Measurements from ENCODE around the gene RAB33B.
"Not testable (repeated sequence)": the region's sequence is repeated elsewhere in the genome, so short reads cannot be mapped to it uniquely, and the experiment has no call there.

The RAB33B gene

DNA sequence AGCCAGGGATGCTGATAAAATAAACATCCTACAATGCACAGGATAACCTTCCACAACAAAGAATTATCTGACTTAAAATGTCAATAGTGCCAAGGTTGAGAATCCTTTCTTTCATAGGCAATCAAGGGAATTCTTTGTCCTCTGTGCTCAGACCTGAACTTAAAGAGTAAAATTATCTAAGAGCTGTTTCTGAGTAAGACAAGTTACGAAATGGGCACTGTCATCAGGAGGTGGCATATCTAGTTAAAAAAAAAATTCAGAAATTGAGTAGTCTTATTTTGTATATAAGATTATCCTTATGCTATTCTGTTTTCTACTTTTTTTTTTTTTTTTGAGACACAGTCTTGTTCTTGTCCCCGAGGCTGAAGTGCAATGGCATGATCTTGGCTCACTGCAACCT, 3.3 kb upstream of the RAB33B start:
- no peaks in the 10 kb centered on the region for H3K27me3 ChIP-seq (ENCODE audit: control insufficient read depth, insufficient read depth, low read length)
- no peaks in the 10 kb centered on the region for H3K36me3 ChIP-seq (ENCODE audit: control insufficient read depth, insufficient read depth, low read length)
- no peak overlapping the region for H3K9ac ChIP-seq (ENCODE audit: low read length)
- no peaks in the 10 kb centered on the region for H3K9me3 ChIP-seq (ENCODE audit: control insufficient read depth, low read length)
- H3K4me3 ChIP-seq (ENCODE audit: low read length): no peak overlapping the region
- peaks cover 7% of the 10 kb centered on the region for H3K4me1 ChIP-seq (ENCODE audit: control insufficient read depth, insufficient read depth, low read length)

DNA sequence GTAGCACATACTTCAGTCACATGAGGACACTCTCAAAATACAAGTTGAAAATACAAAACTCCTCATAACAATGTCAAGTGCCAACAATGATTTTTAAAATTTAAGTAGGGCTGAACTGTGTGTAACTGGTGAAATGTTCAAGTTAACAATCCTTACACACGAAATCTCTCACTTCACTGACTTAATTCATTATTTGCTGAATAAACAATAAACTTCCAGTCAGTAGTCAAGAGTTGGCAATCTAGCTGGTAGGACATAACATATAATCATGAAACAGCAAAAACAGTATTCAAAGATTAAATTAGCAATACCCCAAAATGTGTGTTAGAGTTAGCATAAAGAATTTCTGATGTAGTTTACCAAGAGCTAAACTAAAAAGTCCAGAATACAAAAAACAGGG, 1.9 kb upstream of the RAB33B start:
- no peaks in the 10 kb centered on the region for H3K27me3 ChIP-seq (ENCODE audit: control insufficient read depth, insufficient read depth, low read length)
- H3K9me3 ChIP-seq (ENCODE audit: control insufficient read depth, low read length): no peaks in the 10 kb centered on the region
- H3K4me1 ChIP-seq (ENCODE audit: control insufficient read depth, insufficient read depth, low read length): peaks cover 20% of the 10 kb centered on the region
- no peak overlapping the region for H3K4me3 ChIP-seq (ENCODE audit: low read length)
- peak overlapping the region; percentile 92 for H3K9ac ChIP-seq (ENCODE audit: low read length)
- no peaks in the 10 kb centered on the region for H3K36me3 ChIP-seq (ENCODE audit: control insufficient read depth, insufficient read depth, low read length)

DNA sequence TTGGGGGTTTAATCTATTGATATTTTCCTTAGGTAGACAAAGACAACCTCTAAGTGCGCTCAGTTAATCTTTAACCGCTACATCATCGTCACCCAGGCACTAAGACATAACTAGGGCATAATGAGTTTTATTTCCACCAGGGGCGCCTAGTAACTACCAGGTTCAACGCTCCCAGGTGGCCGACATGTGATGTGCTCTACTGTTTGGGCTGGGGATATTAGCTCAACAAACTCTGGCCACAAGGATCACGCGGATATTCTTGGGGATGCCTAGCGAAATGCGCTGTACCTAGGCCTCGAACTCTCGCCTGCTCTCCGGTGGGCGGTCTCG, 915 bp upstream of the RAB33B start:
- Histone ChIP-seq H3K4me1 (ENCODE audit: control insufficient read depth, insufficient read depth, low read length) (peaks cover 25% of the 10 kb centered on the region), H3K4me3 (ENCODE audit: low read length) (peak overlapping the region; percentile 94), H3K27me3 (ENCODE audit: control insufficient read depth, insufficient read depth, low read length) (no peaks in the 10 kb centered on the region)

DNA sequence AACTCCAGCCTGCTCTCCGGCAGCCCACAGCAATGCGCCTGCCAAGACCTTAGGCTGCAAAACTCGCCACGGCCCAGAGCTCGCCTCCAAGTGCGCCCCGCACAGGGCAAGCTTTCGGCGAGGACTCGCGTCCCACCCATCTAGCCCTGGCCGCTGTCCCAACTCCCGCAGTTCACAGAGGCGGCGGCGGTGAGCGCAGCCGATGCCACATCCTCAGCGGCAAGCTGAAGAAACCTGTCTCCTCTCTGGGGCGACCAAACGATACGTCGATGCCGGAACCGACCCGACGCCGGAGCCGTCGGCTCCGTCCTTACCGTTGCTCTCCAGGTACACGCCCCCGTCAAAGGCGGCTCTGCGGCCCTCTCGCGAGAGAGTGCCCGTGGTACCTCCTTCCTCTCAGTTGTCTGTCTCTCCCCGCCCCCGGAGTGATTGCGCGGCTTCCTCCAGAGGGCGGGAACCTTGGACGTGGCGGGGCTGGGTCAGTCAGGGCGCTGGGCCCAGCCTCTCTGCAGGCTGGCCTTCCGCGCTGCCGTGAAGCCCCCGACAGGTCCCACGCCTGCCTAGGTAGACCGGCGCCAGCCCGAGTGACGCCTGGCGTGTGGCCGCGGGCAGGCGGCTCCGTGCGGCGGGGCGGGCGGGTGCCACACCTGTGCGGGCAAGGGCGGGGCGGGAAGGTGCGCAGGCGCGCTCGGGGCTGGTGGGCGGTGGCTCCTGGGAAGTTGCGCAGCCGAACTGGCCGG, 380 bp upstream of the RAB33B start:
- H3K9me3 ChIP-seq (ENCODE audit: control insufficient read depth, low read length): no peaks in the 10 kb centered on the region
- H3K9ac ChIP-seq (ENCODE audit: low read length): peak overlapping the region; percentile 92
- H3K36me3 ChIP-seq (ENCODE audit: control insufficient read depth, insufficient read depth, low read length): no peaks in the 10 kb centered on the region
- peaks cover 30% of the 10 kb centered on the region for H3K4me1 ChIP-seq (ENCODE audit: control insufficient read depth, insufficient read depth, low read length)
- peak overlapping the region; percentile 94 for H3K4me3 ChIP-seq (ENCODE audit: low read length)
- no peaks in the 10 kb centered on the region for H3K27me3 ChIP-seq (ENCODE audit: control insufficient read depth, insufficient read depth, low read length)

More for the DNA sequence above, 915 bp upstream of the RAB33B start:
- Histone ChIP-seq H3K9ac (ENCODE audit: low read length) (peak overlapping the region; percentile 92), H3K36me3 (ENCODE audit: control insufficient read depth, insufficient read depth, low read length) (no peaks in the 10 kb centered on the region), H3K9me3 (ENCODE audit: control insufficient read depth, low read length) (no peaks in the 10 kb centered on the region)

DNA sequence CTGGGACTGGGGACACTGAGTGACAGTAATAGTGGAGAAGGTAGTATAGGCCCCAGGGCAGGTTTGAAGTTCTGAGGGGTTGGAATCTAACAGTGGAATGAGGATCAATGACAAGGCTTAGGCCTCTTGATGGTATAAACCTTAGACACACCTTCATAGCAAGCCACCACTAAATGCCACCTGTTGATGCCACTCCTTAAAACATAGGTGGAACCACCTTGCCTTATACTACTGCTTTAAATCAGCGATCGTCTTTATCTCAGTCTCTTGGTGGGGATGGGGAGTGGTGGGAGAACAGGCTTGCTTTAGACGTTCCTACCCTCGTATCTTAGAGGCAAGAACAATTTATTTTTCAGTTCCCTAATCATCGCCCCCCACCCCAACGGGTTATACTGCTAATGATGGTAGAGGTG, 1.2 kb downstream of the RAB33B start:
- peak overlapping the region; percentile 92 for H3K9ac ChIP-seq (ENCODE audit: low read length)
- peaks cover 33% of the 10 kb centered on the region for H3K4me1 ChIP-seq (ENCODE audit: control insufficient read depth, insufficient read depth, low read length)
- no peaks in the 10 kb centered on the region for H3K27me3 ChIP-seq (ENCODE audit: control insufficient read depth, insufficient read depth, low read length)
- H3K9me3 ChIP-seq (ENCODE audit: control insufficient read depth, low read length): no peaks in the 10 kb centered on the region
- peak overlapping the region; percentile 94 for H3K4me3 ChIP-seq (ENCODE audit: low read length)
- H3K36me3 ChIP-seq (ENCODE audit: control insufficient read depth, insufficient read depth, low read length): no peaks in the 10 kb centered on the region

DNA sequence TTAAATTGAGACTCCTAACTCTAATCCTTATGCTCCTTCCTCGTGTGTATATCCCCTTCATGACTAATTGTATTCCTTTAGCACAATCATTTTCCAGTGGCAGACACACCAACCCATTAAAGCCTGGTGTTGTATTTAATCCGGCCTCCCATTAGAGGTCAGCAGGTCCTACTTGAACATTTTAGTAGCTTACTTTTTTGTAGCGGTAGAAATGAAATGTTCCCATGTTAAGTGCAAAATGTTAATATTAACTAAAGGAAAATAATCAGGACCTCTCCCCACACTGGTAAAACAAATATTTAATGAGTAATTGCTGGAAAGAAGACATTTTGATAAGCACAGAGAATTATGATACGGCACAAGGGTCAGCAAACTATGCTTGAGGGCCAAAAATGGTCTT, 3.4 kb downstream of the RAB33B start:
- no peak overlapping the region for H3K4me3 ChIP-seq (ENCODE audit: low read length)
- H3K9ac ChIP-seq (ENCODE audit: low read length): no peak overlapping the region
- H3K36me3 ChIP-seq (ENCODE audit: control insufficient read depth, insufficient read depth, low read length): no peaks in the 10 kb centered on the region
- no peaks in the 10 kb centered on the region for H3K9me3 ChIP-seq (ENCODE audit: control insufficient read depth, low read length)
- no peaks in the 10 kb centered on the region for H3K27me3 ChIP-seq (ENCODE audit: control insufficient read depth, insufficient read depth, low read length)
- peaks cover 38% of the 10 kb centered on the region for H3K4me1 ChIP-seq (ENCODE audit: control insufficient read depth, insufficient read depth, low read length)

DNA sequence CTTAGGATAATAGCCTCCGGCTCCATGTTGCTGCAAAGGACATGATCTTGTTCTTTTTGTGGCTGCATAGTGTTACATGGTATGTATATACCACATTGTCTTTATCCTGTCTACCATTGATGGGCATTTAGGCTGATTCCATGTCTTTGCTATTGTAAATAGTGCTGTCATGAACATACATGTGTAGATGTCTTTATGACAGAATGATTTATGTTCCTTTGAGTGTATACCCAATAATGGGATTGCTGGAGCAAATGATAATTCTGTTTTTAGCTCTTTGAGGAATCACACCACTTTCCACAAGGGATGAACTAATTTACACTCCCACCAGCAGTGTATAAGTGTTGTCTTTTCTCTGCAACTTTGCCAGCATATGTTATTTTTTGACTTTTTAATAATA, 4.6 kb downstream of the RAB33B start:
- no peaks in the 10 kb centered on the region for H3K9me3 ChIP-seq (ENCODE audit: control insufficient read depth, low read length)
- H3K4me1 ChIP-seq (ENCODE audit: control insufficient read depth, insufficient read depth, low read length): peaks cover 38% of the 10 kb centered on the region
- H3K9ac ChIP-seq (ENCODE audit: low read length): no peak overlapping the region
- H3K4me3 ChIP-seq (ENCODE audit: low read length): no peak overlapping the region
- H3K36me3 ChIP-seq (ENCODE audit: control insufficient read depth, insufficient read depth, low read length): no peaks in the 10 kb centered on the region
- H3K27me3 ChIP-seq (ENCODE audit: control insufficient read depth, insufficient read depth, low read length): no peaks in the 10 kb centered on the region

DNA sequence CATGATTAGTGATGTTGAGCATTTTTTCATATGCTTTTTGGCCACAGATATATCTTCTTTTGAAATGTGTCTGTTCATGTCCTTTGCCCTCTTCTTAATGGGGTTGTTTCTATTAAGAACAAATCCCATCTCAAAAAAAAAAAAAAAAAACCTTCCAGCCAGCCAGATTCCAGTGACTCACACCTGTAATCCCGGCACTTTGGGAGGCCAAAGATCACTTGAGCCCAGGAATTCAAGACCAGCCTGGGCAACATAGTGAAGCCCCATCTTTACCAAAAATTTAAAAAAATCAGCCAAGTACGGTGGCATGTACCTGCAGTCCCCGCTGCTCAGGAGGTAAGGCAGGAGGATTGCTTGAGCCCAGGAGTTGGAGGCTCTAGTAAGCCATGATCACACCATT, 5.1 kb downstream of the RAB33B start:
- Histone ChIP-seq H3K27me3 (ENCODE audit: control insufficient read depth, insufficient read depth, low read length) (no peaks in the 10 kb centered on the region), H3K4me3 (ENCODE audit: low read length) (no peak overlapping the region), H3K9ac (ENCODE audit: low read length) (no peak overlapping the region), H3K9me3 (ENCODE audit: control insufficient read depth, low read length) (no peaks in the 10 kb centered on the region), H3K36me3 (ENCODE audit: control insufficient read depth, insufficient read depth, low read length) (no peaks in the 10 kb centered on the region), H3K4me1 (ENCODE audit: control insufficient read depth, insufficient read depth, low read length) (peaks cover 38% of the 10 kb centered on the region)

DNA sequence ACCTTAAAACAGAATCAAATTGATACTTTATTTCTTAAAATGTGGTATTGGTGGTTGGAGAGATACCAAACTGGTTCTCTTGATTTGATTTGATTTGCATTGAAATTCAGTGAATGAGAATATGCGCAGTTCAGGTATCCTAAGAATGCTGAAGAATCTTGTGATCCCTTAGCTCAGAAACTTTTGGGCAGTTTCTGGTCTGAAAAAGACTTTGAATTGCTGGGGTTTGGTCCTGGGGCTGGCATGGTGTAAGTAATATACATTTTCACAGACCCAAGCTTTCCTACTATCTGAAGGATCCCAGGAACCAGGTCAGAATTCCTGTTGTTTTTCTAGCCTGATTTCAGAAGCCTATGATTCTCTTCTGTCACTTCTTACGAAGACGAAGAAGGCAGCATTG, 6.6 kb downstream of the RAB33B start:
- no peaks in the 10 kb centered on the region for H3K9me3 ChIP-seq (ENCODE audit: control insufficient read depth, low read length)
- H3K9ac ChIP-seq (ENCODE audit: low read length): no peak overlapping the region
- H3K4me1 ChIP-seq (ENCODE audit: control insufficient read depth, insufficient read depth, low read length): peaks cover 31% of the 10 kb centered on the region

DNA sequence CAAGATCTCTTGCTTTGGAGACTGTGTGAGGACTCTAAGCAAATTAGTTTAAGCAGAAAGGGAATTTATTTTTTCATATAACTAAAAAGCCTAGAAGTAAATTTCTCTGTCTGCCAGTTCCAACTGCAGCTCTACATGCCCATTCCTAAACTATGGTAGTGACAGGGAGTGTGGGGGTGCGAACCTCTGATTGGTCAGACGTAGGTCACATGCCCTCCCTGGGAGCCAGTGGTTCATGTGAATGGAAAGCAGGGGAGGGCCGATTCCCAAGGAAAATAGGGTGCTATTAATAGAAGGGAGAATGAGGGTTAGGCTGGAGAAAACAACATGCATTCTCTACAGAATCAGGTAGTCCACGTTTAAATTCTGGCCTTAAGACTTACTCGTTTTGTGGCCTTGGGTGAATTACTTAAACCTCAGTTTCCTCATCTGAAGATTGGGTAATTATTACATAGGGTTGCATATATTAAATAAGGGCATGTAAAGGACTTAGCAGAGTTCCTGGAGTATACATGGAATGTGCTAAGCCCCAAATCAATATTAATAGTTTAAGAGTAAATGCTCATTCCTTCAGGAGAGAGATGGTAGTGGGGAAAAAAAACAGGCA, 7.2 kb downstream of the RAB33B start:
- no peaks in the 10 kb centered on the region for H3K36me3 ChIP-seq (ENCODE audit: control insufficient read depth, insufficient read depth, low read length)
- no peaks in the 10 kb centered on the region for H3K27me3 ChIP-seq (ENCODE audit: control insufficient read depth, insufficient read depth, low read length)
- no peak overlapping the region for H3K4me3 ChIP-seq (ENCODE audit: low read length)
- H3K4me1 ChIP-seq (ENCODE audit: control insufficient read depth, insufficient read depth, low read length): peaks cover 25% of the 10 kb centered on the region
- H3K9ac ChIP-seq (ENCODE audit: low read length): no peak overlapping the region
- H3K9me3 ChIP-seq (ENCODE audit: control insufficient read depth, low read length): no peaks in the 10 kb centered on the region

More for the DNA sequence above, 6.6 kb downstream of the RAB33B start:
- H3K36me3 ChIP-seq (ENCODE audit: control insufficient read depth, insufficient read depth, low read length): no peaks in the 10 kb centered on the region
- H3K4me3 ChIP-seq (ENCODE audit: low read length): no peak overlapping the region
- no peaks in the 10 kb centered on the region for H3K27me3 ChIP-seq (ENCODE audit: control insufficient read depth, insufficient read depth, low read length)

DNA sequence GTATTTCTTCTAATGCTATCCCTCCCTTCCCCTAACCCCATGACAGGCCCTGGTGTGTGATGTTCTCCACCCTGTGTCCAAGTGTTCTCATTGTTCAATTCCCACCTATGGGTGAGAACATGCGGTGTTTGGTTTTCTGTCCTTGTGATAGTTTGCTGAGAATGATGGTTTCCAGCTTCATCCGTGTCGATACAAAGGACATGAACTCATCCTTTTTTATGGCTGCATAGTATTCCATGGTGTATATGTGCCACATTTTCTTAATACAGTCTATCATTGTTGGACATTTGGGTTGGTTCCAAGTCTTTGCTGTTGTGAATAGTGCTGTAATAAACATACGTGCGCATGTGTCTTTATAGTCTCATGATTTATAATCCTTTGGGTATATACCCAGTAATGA, 10.6 kb downstream of the RAB33B start:
- not testable (repeated sequence) for H3K9ac ChIP-seq (ENCODE audit: low read length)

DNA sequence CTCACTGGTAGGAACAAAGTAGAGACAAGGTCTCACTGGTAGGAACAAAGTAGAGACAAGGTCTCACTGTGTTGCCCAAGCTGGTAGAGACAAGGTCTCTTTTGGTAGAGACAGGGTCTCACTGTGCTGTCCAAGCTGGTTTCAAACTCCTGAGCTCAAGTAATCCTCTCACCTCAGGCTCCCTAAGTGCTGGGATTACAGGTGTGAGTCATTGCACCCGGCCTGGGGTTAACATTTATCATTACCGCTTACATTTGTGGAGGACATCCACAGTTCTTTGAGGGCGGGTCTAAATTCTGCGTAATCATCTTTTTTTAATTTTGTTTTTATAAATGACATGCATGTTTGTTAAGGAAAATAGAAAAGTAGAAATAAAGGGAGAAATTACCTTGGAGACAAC, 12.0 kb downstream of the RAB33B start:
- Histone ChIP-seq H3K36me3 (ENCODE audit: control insufficient read depth, insufficient read depth, low read length) (no peaks in the 10 kb centered on the region), H3K9ac (ENCODE audit: low read length) (no peak overlapping the region), H3K27me3 (ENCODE audit: control insufficient read depth, insufficient read depth, low read length) (no peaks in the 10 kb centered on the region), H3K4me1 (ENCODE audit: control insufficient read depth, insufficient read depth, low read length) (peaks cover under 1% of the 10 kb centered on the region), H3K9me3 (ENCODE audit: control insufficient read depth, low read length) (no peaks in the 10 kb centered on the region), H3K4me3 (ENCODE audit: low read length) (no peak overlapping the region)

More for the DNA sequence above, 10.6 kb downstream of the RAB33B start:
- H3K9me3 ChIP-seq (ENCODE audit: control insufficient read depth, low read length); H3K4me1 ChIP-seq (ENCODE audit: control insufficient read depth, insufficient read depth, low read length); H3K27me3 ChIP-seq (ENCODE audit: control insufficient read depth, insufficient read depth, low read length); H3K36me3 ChIP-seq (ENCODE audit: control insufficient read depth, insufficient read depth, low read length); H3K4me3 ChIP-seq (ENCODE audit: low read length): not testable (repeated sequence)

All from mucosa of stomach (tissue), 1 donor.